ACC112 (cell line): Measurements from ENCODE around the gene SALL2.

Experiments
- H2AFZ ChIP-seq: fragments of 200-600 bp; sonication (generic); one replicate; pipeline ENCODE4 v1.6.0; 2017; ENCODE audit warnings: antibody characterized with exemption, low read length; ENCODE audit not compliant: unreplicated experiment
- H3K27ac ChIP-seq: fragments of 200-600 bp; sonication (generic); 2 replicates; pipeline ENCODE4 v1.5.1; 2014; ENCODE audit warnings: low read depth, mild to moderate bottlenecking, antibody characterized with exemption, low read length, moderate library complexity
- H3K27me3 ChIP-seq: fragments of 200-600 bp; sonication (generic); 2 replicates; pipeline ENCODE4 v1.6.1; 2014; ENCODE audit warnings: mild to moderate bottlenecking, antibody characterized with exemption, low read length, moderate library complexity, mixed read lengths; ENCODE audit not compliant: insufficient read depth
- H3K36me3 ChIP-seq: fragments of 200-600 bp; sonication (generic); 2 replicates; pipeline ENCODE4 v1.6.1; 2016; ENCODE audit warnings: mild to moderate bottlenecking, antibody characterized with exemption, low read length, moderate library complexity, mixed read lengths; ENCODE audit not compliant: insufficient read depth
- H3K4me1 ChIP-seq: fragments of 200-600 bp; sonication (generic); one replicate; pipeline ENCODE4 v1.6.1; 2016; ENCODE audit warnings: low read length, mixed read lengths; ENCODE audit not compliant: insufficient read depth, unreplicated experiment, control insufficient read depth
- H3K4me3 ChIP-seq: fragments of 200-600 bp; sonication (generic); 2 replicates; pipeline ENCODE4 v1.5.1; 2014; ENCODE audit warnings: mild to moderate bottlenecking, low read depth, low read length
- H3K79me2 ChIP-seq: fragments of 200-600 bp; sonication (generic); one replicate; pipeline ENCODE4 v1.6.0; 2016; ENCODE audit warnings: low read length; ENCODE audit not compliant: control insufficient read depth, unreplicated experiment, insufficient read depth

SALL2 gene

GRCh38 chr14:21541413-21542074 is 15.4 kb upstream of the SALL2 start:
- no peaks in the 10 kb centered on the region for H3K4me1 ChIP-seq
- H3K4me3 ChIP-seq: no peak overlapping the region
- H3K79me2 ChIP-seq: no peaks in the 10 kb centered on the region
- H3K27me3 ChIP-seq: peaks cover 29% of the 10 kb centered on the region
- H2AFZ ChIP-seq: no peak overlapping the region
- no peak overlapping the region for H3K27ac ChIP-seq
- no peaks in the 10 kb centered on the region for H3K36me3 ChIP-seq

GRCh38 chr14:21539189-21539940 is 13.2 kb upstream of the SALL2 start:
- Histone ChIP-seq H3K27ac (no peak overlapping the region), H3K4me3 (no peak overlapping the region), H3K79me2 (no peaks in the 10 kb centered on the region), H2AFZ (no peak overlapping the region), H3K4me1 (no peaks in the 10 kb centered on the region), H3K36me3 (no peaks in the 10 kb centered on the region), H3K27me3 (peaks cover 50% of the 10 kb centered on the region)

- H3K79me2 ChIP-seq: no peaks in the 10 kb centered on the region
- H3K4me3 ChIP-seq: peak overlapping the region; percentile 65
- peaks cover 64% of the 10 kb centered on the region for H3K27me3 ChIP-seq
- no peaks in the 10 kb centered on the region for H3K4me1 ChIP-seq
- H2AFZ ChIP-seq: peak overlapping the region; percentile 45
- H3K36me3 ChIP-seq: no peaks in the 10 kb centered on the region
- no peak overlapping the region for H3K27ac ChIP-seq
Observed at GRCh38 chr14:21537090-21537424, 10.9 kb upstream of the SALL2 start.

DNA sequence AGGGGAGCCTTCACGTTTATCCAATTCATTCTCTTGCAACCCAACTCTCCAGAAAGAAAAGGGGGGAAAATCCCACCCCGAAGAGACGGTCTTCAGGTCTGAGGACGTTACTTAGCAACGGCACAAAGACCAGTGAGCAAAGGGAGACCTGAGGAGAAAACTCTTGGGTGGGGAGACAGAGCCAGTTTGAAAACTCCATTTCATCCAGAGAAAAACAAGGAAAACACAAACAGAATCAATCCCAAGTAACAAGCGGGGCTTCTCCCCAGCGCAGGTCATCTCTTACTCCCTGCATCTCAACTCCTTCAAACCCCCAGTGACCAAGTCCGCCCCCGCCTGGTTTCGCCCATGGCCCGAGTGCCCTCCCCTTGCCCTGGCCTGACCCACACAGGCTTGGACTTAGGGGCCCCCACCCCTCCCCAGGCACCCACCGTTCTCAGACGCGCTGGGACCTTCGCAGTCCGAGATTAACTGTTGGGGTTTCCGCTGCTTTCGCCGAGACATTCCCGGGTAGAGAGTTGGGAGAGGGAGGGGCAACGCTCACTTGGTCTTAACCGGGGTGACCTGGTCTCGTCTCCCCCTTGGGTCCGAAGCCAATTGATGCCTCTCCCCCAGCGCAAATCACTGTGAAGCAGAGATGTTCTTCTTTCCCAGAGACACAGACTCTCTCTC is 10.4 kb upstream of the SALL2 start:
- peaks cover 64% of the 10 kb centered on the region for H3K27me3 ChIP-seq
- H3K27ac ChIP-seq: no peak overlapping the region
- H3K36me3 ChIP-seq: no peaks in the 10 kb centered on the region
- no peaks in the 10 kb centered on the region for H3K79me2 ChIP-seq
- H2AFZ ChIP-seq: peak overlapping the region; percentile 45
- peak overlapping the region; percentile 65 for H3K4me3 ChIP-seq
- no peaks in the 10 kb centered on the region for H3K4me1 ChIP-seq

GRCh38 chr14:21535545-21536417 is 9.6 kb upstream of the SALL2 start:
- H3K36me3 ChIP-seq: no peaks in the 10 kb centered on the region
- H3K27me3 ChIP-seq: peaks cover 64% of the 10 kb centered on the region
- H3K79me2 ChIP-seq: no peaks in the 10 kb centered on the region
- peak overlapping the region; percentile 65 for H3K4me3 ChIP-seq
- no peak overlapping the region for H3K27ac ChIP-seq
- H2AFZ ChIP-seq: no peak overlapping the region
- no peaks in the 10 kb centered on the region for H3K4me1 ChIP-seq

DNA sequence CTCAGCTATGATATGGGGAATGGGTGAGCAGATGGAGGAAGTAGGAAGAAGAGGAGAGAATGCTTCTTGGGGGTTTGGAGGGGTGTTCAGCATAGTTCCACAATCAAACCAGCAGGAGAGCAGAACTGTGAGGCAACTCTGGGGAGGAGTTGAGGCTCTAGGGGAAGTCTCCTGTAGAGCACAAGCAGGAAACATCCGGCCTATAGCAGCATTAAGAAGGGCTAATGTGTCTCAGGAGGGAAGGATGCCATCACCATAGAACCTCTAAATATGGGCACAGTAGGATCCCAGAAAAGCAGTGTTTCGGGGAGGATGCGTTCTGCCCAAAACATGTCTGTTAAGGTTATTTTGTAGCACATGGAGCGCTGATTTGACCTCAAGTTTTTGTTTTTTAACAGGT is 8.4 kb upstream of the SALL2 start:
- Histone ChIP-seq H3K27ac (no peak overlapping the region), H2AFZ (no peak overlapping the region), H3K27me3 (peaks cover 60% of the 10 kb centered on the region), H3K4me3 (no peak overlapping the region), H3K36me3 (no peaks in the 10 kb centered on the region), H3K79me2 (no peaks in the 10 kb centered on the region), H3K4me1 (no peaks in the 10 kb centered on the region)

GRCh38 chr14:21533294-21533693 is 7.1 kb upstream of the SALL2 start:
- Histone ChIP-seq H3K27ac (no peak overlapping the region), H3K4me1 (no peaks in the 10 kb centered on the region), H3K4me3 (no peak overlapping the region), H3K27me3 (peaks cover 48% of the 10 kb centered on the region), H3K79me2 (no peaks in the 10 kb centered on the region), H2AFZ (no peak overlapping the region), H3K36me3 (no peaks in the 10 kb centered on the region)

DNA sequence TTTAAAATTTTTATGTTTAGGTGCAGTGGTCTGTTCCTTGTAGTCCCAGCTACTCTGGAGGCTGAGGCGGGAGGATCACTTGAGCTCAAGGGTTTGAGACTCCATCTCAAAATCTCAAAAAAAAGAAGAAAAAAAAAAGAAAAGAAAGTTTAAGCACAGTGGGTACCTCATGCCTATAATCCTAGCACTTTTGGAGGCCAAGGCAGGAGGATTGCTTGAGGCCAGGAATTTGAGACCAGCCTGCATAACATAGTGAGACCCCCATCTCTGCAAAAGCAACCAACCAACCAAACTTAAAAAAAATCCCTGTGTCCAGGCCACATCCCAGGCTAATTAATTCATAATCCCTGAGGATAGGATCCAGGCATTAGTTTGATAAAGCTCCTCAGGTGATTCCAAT is 3.4 kb upstream of the SALL2 start:
- Histone ChIP-seq H3K36me3 (no peaks in the 10 kb centered on the region), H2AFZ (no peak overlapping the region), H3K27me3 (peaks cover 15% of the 10 kb centered on the region), H3K4me1 (peaks cover 7% of the 10 kb centered on the region), H3K27ac (no peak overlapping the region), H3K79me2 (no peaks in the 10 kb centered on the region), H3K4me3 (no peak overlapping the region)

DNA sequence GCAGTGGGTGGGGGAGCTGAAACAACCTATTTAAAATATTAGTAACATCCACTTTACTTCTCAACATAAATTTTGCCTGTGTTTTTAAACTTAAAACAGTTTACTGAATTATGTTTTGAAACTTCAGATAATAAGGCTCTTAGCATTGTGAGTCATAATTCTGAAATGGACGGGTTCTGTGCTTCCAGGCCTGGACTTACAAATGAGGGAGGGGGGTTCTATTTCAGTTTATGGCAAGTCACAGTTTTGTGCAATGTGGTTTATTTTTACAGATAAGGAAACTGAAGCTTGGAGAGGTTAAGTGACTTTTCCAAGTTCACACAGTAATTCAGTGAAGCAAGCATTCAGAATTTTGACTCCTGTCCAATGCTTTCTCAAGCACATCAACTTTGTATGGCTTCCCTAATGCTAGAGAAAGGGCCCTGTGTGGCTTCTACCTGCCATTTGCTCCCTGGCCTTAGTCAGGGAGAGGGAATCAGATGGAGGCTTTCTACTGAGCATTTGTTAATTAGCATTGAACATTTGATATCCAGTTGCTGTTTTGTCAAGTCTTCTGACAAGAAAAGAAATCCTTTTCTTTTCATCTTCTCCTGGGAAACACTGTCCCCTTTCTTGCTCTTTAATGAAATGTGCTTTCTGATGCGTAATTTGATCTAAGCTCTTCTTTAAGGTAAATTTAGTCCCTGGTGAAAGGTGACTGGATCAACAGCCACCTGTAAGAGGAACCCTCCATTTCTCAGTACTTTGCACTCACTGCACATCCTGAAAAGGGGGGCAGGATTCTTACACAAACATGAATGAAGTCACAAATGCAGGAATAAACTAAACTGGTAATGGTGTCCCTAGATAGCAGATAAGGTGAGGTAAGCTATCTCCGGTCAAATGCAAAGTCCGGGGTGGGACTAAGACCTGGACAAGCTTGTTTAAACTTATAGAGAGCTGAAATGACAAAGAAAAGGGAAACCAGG is 2.5 kb upstream of the SALL2 start:
- no peaks in the 10 kb centered on the region for H3K36me3 ChIP-seq
- no peaks in the 10 kb centered on the region for H3K79me2 ChIP-seq
- no peak overlapping the region for H2AFZ ChIP-seq
- peaks cover 7% of the 10 kb centered on the region for H3K27me3 ChIP-seq
- H3K4me3 ChIP-seq: no peak overlapping the region
- peaks cover 7% of the 10 kb centered on the region for H3K4me1 ChIP-seq
- H3K27ac ChIP-seq: no peak overlapping the region
